ENCODE data around the gene USP12. TPM values are rescaled to one million over a fixed set of nuclear protein-coding genes. Genes with fewer than 3 reads are reported as not detected.
"Not testable (repeated sequence)": the region's sequence is repeated elsewhere in the genome, so short reads cannot be mapped to it uniquely, and the experiment has no call there.

The USP12 gene
- total RNA-seq, 1 donor from 2014 or later = 21.4 TPM

- Mint-ChIP-seq H3K9me3 (peaks cover 18% of the 10 kb centered on the region), H3K4me3 (no peak overlapping the region), H3K4me1 (peaks cover 20% of the 10 kb centered on the region), H3K27ac (ENCODE audit: unreplicated experiment) (no peak overlapping the region), H3K36me3 (ENCODE audit: low read depth) (peaks cover 60% of the 10 kb centered on the region), H3K27me3 (ENCODE audit: low read depth) (no peaks in the 10 kb centered on the region)
- TF ChIP-seq, protein P1, sequence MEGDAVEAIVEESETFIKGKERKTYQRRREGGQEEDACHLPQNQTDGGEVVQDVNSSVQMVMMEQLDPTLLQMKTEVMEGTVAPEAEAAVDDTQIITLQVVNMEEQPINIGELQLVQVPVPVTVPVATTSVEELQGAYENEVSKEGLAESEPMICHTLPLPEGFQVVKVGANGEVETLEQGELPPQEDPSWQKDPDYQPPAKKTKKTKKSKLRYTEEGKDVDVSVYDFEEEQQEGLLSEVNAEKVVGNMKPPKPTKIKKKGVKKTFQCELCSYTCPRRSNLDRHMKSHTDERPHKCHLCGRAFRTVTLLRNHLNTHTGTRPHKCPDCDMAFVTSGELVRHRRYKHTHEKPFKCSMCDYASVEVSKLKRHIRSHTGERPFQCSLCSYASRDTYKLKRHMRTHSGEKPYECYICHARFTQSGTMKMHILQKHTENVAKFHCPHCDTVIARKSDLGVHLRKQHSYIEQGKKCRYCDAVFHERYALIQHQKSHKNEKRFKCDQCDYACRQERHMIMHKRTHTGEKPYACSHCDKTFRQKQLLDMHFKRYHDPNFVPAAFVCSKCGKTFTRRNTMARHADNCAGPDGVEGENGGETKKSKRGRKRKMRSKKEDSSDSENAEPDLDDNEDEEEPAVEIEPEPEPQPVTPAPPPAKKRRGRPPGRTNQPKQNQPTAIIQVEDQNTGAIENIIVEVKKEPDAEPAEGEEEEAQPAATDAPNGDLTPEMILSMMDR (conservative IDR thresholded peaks at IDR 0.05) = no peak
- DNase-seq (ENCODE audit: low read depth, low spot score) = no peak
These were observed 46.0 kb downstream of the USP12 start for GRCh38 chr13:27125357-27126282.

GRCh38 chr13:27124571-27124970, 47.0 kb downstream of the USP12 start:
- H3K4me1 Mint-ChIP-seq = peaks cover 15% of the 10 kb centered on the region
- TF ChIP-seq, protein P1 (conservative IDR thresholded peaks at IDR 0.05) = no peak
- no peak overlapping the region for H3K4me3 Mint-ChIP-seq
- DNase-seq (ENCODE audit: low read depth, low spot score) = no peak
- H3K9me3 Mint-ChIP-seq = peaks cover 17% of the 10 kb centered on the region
- H3K27ac Mint-ChIP-seq (ENCODE audit: unreplicated experiment) = no peak overlapping the region
- H3K36me3 Mint-ChIP-seq (ENCODE audit: low read depth) = peaks cover 56% of the 10 kb centered on the region
- no peaks in the 10 kb centered on the region for H3K27me3 Mint-ChIP-seq (ENCODE audit: low read depth)

GRCh38 chr13:27123445-27123844, 48.2 kb downstream of the USP12 start:
- H3K4me1 Mint-ChIP-seq; H3K27ac Mint-ChIP-seq (ENCODE audit: unreplicated experiment); H3K4me3 Mint-ChIP-seq; H3K27me3 Mint-ChIP-seq (ENCODE audit: low read depth); DNase-seq (ENCODE audit: low read depth, low spot score): not testable (repeated sequence)
- Mint-ChIP-seq H3K9me3 (peaks cover 17% of the 10 kb centered on the region), H3K36me3 (ENCODE audit: low read depth) (peaks cover 48% of the 10 kb centered on the region)

GRCh38 chr13:27122036-27122435, 49.6 kb downstream of the USP12 start:
- Mint-ChIP-seq H3K4me1 (peaks cover 10% of the 10 kb centered on the region), H3K4me3 (no peak overlapping the region), H3K9me3 (peaks cover 17% of the 10 kb centered on the region), H3K27me3 (ENCODE audit: low read depth) (no peaks in the 10 kb centered on the region), H3K36me3 (ENCODE audit: low read depth) (peaks cover 38% of the 10 kb centered on the region), H3K27ac (ENCODE audit: unreplicated experiment) (no peak overlapping the region)
- DNase-seq (ENCODE audit: low read depth, low spot score) = no peak
- TF ChIP-seq, protein P1 (conservative IDR thresholded peaks at IDR 0.05) = no peak

- TF ChIP-seq, protein P1 (conservative IDR thresholded peaks at IDR 0.05) = no peak
- Mint-ChIP-seq H3K36me3 (ENCODE audit: low read depth) (peaks cover 30% of the 10 kb centered on the region), H3K4me3 (no peak overlapping the region), H3K9me3 (peaks cover 17% of the 10 kb centered on the region), H3K27me3 (ENCODE audit: low read depth) (no peaks in the 10 kb centered on the region), H3K4me1 (peaks cover 10% of the 10 kb centered on the region), H3K27ac (ENCODE audit: unreplicated experiment) (no peak overlapping the region)
- no peak for DNase-seq (ENCODE audit: low read depth, low spot score)
These were observed 50.8 kb downstream of the USP12 start for GRCh38 chr13:27120811-27121210.

DNA sequence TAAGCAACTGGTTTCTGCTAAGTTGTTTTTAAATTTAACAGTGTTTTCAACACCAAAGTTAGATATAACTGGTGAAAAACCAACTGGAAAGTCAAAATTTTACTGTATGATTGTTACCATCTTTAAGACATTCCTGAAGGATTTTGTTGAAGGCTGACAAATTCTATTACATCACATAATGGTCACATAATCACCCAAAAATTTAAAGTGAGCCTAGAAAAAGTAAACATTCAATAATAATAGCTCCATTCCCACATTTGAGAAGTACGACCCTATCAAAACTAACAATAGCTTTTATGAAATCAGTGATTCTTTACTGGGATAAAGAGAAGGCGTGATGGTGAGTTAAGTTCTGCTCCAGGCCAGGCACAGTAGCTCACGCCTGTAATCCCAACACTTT, 51.6 kb downstream of the USP12 start:
- Mint-ChIP-seq H3K4me3 (no peak overlapping the region), H3K27me3 (ENCODE audit: low read depth) (no peaks in the 10 kb centered on the region), H3K36me3 (ENCODE audit: low read depth) (peaks cover 34% of the 10 kb centered on the region), H3K27ac (ENCODE audit: unreplicated experiment) (no peak overlapping the region), H3K9me3 (peaks cover 17% of the 10 kb centered on the region), H3K4me1 (peaks cover 10% of the 10 kb centered on the region)
- TF ChIP-seq, protein P1 (conservative IDR thresholded peaks at IDR 0.05) = no peak
- DNase-seq (ENCODE audit: low read depth, low spot score) = no peak

Measured in neural crest cell (in vitro differentiated cells).